HepG2 (cell line): ENCODE data around the gene AGT. TPM values are rescaled to one million over a fixed set of nuclear protein-coding genes. Genes with fewer than 3 reads are reported as not detected.

Experiments
- CBX2 ChIP-seq, 2 experiments: fragments of 200-600 bp in 1 of 2; sonication (generic); formaldehyde crosslinking in 1 of 2; IDR thresholded peaks; 2 replicates each; pipeline versions ENCODE4 v1.7.0 to v1.8.1; 2018 to 2022; ENCODE audit warnings: low read depth in 2 of 2, low read length in 1 of 2, mild to moderate bottlenecking in 1 of 2, missing genetic modification reagents in 1 of 2
- E2F2 ChIP-seq: sonication (generic); formaldehyde crosslinking; IDR thresholded peaks from 2 replicates; pipeline ENCODE4 v1.4.0; 2020; ENCODE audit warnings: missing genetic modification reagents, borderline replicate concordance
- GABPB1 ChIP-seq: IDR thresholded peaks from 2 replicates; pipeline ENCODE4 v1.6.1; 2016; ENCODE audit warnings: mild to moderate bottlenecking, missing genetic modification reagents, moderate library complexity, missing compliant biosample characterization
- GFI1 ChIP-seq: sonication (generic); formaldehyde crosslinking; IDR thresholded peaks from 2 replicates; pipeline ENCODE4 v1.5.0; 2020; ENCODE audit warnings: missing genetic modification reagents, mild to moderate bottlenecking, borderline replicate concordance
- HMG20A ChIP-seq: IDR thresholded peaks from 2 replicates; pipeline ENCODE4 v1.6.1; 2016; ENCODE audit warnings: borderline replicate concordance
- KAT7 ChIP-seq: IDR thresholded peaks from 2 replicates; pipeline ENCODE4 v1.6.1; 2018; ENCODE audit warnings: borderline replicate concordance, missing compliant biosample characterization
- MEF2D ChIP-seq: sonication (generic); formaldehyde crosslinking; IDR thresholded peaks from 2 replicates; pipeline ENCODE4 v1.5.1; 2020; ENCODE audit warnings: mild to moderate bottlenecking, missing genetic modification reagents
- POGK ChIP-seq: sonication (generic); formaldehyde crosslinking; conservative IDR thresholded peaks from 2 replicates; pipeline ENCODE4 v1.8.0; 2022; ENCODE audit warnings: mild to moderate bottlenecking, moderate library complexity, missing genetic modification reagents
- SPEN ChIP-seq: sonication (generic); formaldehyde crosslinking; IDR thresholded peaks from 2 replicates; pipeline ENCODE4 v1.5.1; 2020; ENCODE audit warnings: low read depth, mild to moderate bottlenecking, missing genetic modification reagents
- TCF12 ChIP-seq, 2 experiments: fragments of 450-650 bp in 1 of 2; sonication (generic) in 1 of 2; formaldehyde crosslinking in 1 of 2; IDR thresholded peaks; 2 replicates each; pipeline versions ENCODE4 v1.6.1 to v1.8.0; 2017 to 2022; ENCODE audit warnings: antibody characterized with exemption in 1 of 2, mild to moderate bottlenecking in 1 of 2, missing genetic modification reagents in 1 of 2, moderate library complexity in 1 of 2
- UBTF ChIP-seq: sonication (generic); formaldehyde crosslinking; IDR thresholded peaks from 2 replicates; pipeline ENCODE4 v1.4.0; 2020; ENCODE audit warnings: mild to moderate bottlenecking, missing genetic modification reagents
- ZBTB7A ChIP-seq: sonication (generic); formaldehyde crosslinking; IDR thresholded peaks from 2 replicates; pipeline ENCODE4 v1.8.0; 2022; ENCODE audit warnings: mild to moderate bottlenecking, missing genetic modification reagents
- ZNF878 ChIP-seq: sonication (generic); formaldehyde crosslinking; IDR thresholded peaks from 2 replicates; pipeline ENCODE4 v1.8.1; 2023; ENCODE audit warnings: mild to moderate bottlenecking, missing genetic modification reagents, moderate library complexity
- polyA plus RNA-seq, 8 experiments: library from polyadenylated mRNA; depleted of rRNA in 3 of 8; stranded (reverse) in 7 of 8; unstranded in 1 of 8; fragments of >200 nt; fragmentation: Illumina TruSeq in 4 of 8; extraction: Trizol in 4 of 8; gene quantifications; 2 replicates each; pipeline versions ENCODE4 v1.2.1 to v1.2.3, GENCODE V29; 2011 to 2016; ENCODE audit warnings: low read depth in 4 of 8, missing spikeins in 1 of 8, mixed read lengths in 1 of 8; ENCODE audit not compliant: insufficient read depth in 1 of 8
- total RNA-seq, 5 experiments: library from RNA; depleted of rRNA; stranded (reverse); fragments of >200 nt; fragmentation: Illumina TruSeq; extraction: Trizol; gene quantifications; 2 replicates each; pipeline ENCODE4 v1.2.3, GENCODE V29; 2016; ENCODE audit warnings: low read depth in 1 of 5
- TF ChIP-seq, protein P1 (sequence below): sonication (generic); formaldehyde crosslinking; IDR thresholded peaks from 2 replicates; pipeline ENCODE4 v1.4.0; 2020; ENCODE audit warnings: mild to moderate bottlenecking, missing genetic modification reagents, borderline replicate concordance
- TF ChIP-seq, protein P2 (sequence below): sonication (generic); formaldehyde crosslinking; IDR thresholded peaks from 2 replicates; pipeline ENCODE4 v1.5.0; 2020; ENCODE audit warnings: missing genetic modification reagents, mild to moderate bottlenecking, borderline replicate concordance

The AGT gene
- total and polyA plus RNA-seq, 2 of the 13 experiments (the other 11 are each of a cell fraction or from before 2014, with no cell fraction given), result 892 to 2,071 TPM

DNA sequence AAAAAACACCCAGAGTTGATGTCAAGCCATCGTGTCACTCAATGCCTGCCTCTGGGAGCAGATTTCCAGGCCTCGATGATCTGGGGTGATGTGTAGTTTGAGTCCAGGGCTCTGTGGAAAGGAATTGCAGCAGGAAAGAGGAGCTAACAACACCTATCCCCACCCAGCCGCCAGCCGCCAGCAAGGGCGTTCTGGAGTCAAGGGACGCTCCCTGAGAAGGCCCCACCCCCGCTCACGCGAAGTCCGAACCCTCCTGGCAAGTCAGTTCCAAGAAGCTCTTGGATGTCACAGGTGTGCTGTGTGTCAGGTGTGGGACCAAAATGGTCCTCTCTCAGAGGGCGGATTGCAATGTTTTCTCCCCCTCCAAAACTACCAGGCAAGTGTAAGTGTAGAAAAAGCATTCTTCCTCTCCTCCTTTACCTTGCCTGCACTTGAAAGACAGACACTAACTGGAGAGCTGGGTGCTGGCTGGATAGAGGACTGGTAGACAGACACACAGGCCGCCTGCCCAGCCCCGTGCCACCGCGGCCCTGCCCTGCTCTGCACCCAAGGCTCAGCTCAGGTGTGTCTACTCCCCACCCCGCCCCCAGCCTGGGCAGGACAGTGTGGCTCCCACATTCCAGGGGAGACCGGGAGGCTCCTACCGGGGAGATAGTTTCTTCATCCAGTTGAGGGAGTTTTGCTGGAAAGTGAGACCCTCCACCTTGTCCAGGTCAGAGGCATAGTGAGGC, 8.5 kb downstream of the AGT start (continued):
- TF ChIP-seq, protein P1, sequence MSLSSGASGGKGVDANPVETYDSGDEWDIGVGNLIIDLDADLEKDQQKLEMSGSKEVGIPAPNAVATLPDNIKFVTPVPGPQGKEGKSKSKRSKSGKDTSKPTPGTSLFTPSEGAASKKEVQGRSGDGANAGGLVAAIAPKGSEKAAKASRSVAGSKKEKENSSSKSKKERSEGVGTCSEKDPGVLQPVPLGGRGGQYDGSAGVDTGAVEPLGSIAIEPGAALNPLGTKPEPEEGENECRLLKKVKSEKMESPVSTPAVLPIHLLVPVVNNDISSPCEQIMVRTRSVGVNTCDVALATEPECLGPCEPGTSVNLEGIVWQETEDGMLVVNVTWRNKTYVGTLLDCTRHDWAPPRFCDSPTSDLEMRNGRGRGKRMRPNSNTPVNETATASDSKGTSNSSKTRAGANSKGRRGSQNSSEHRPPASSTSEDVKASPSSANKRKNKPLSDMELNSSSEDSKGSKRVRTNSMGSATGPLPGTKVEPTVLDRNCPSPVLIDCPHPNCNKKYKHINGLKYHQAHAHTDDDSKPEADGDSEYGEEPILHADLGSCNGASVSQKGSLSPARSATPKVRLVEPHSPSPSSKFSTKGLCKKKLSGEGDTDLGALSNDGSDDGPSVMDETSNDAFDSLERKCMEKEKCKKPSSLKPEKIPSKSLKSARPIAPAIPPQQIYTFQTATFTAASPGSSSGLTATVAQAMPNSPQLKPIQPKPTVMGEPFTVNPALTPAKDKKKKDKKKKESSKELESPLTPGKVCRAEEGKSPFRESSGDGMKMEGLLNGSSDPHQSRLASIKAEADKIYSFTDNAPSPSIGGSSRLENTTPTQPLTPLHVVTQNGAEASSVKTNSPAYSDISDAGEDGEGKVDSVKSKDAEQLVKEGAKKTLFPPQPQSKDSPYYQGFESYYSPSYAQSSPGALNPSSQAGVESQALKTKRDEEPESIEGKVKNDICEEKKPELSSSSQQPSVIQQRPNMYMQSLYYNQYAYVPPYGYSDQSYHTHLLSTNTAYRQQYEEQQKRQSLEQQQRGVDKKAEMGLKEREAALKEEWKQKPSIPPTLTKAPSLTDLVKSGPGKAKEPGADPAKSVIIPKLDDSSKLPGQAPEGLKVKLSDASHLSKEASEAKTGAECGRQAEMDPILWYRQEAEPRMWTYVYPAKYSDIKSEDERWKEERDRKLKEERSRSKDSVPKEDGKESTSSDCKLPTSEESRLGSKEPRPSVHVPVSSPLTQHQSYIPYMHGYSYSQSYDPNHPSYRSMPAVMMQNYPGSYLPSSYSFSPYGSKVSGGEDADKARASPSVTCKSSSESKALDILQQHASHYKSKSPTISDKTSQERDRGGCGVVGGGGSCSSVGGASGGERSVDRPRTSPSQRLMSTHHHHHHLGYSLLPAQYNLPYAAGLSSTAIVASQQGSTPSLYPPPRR, result 0 out of 2 replicates have a peak, but pooled peaks have one; percentile 30
- no peak for TF ChIP-seq ZBTB7A
- TF ChIP-seq GFI1 (CRISPR knock-in tag), result no peak
- TF ChIP-seq CBX2 (IDR thresholded peaks at IDR 0.05; ENCODE audit: low read depth, low read length), result no peak
- no peak for TF ChIP-seq CBX2 (CRISPR knock-in tag; IDR thresholded peaks at IDR 0.05; ENCODE audit: low read depth)
- no peak for TF ChIP-seq MEF2D
- TF ChIP-seq KAT7, result no peak
- TF ChIP-seq SPEN (CRISPR knock-in tag), result no peak
- no peak for TF ChIP-seq POGK (CRISPR knock-in tag)
- no peak for TF ChIP-seq TCF12 (IDR thresholded peaks at IDR 0.05)
- no peak for TF ChIP-seq TCF12 (CRISPR knock-in tag; IDR thresholded peaks at IDR 0.05)
- no peak for TF ChIP-seq ZNF878 (CRISPR knock-in tag)
- TF ChIP-seq UBTF (CRISPR knock-in tag), result peak; percentile 20; the same call in 1 of the 2 replicates
- TF ChIP-seq, protein P2, sequence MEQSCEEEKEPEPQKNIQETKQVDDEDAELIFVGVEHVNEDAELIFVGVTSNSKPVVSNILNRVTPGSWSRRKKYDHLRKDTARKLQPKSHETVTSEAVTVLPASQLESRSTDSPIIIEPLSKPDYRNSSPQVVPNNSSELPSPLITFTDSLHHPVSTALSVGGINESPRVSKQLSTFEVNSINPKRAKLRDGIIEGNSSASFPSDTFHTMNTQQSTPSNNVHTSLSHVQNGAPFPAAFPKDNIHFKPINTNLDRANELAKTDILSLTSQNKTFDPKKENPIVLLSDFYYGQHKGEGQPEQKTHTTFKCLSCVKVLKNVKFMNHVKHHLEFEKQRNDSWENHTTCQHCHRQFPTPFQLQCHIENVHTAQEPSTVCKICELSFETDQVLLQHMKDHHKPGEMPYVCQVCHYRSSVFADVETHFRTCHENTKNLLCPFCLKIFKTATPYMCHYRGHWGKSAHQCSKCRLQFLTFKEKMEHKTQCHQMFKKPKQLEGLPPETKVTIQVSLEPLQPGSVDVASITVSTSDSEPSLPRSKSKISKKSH (CRISPR knock-in tag), result no peak
- no peak for TF ChIP-seq E2F2 (CRISPR knock-in tag)
- 0 out of 2 replicates have a peak, but pooled peaks have one; percentile 21 for TF ChIP-seq GABPB1 (CRISPR knock-in tag)
- TF ChIP-seq HMG20A (CRISPR knock-in tag), result no peak
